ACHN (cell line): ENCODE measurements around the gene TTLL5.
"Not testable (repeated sequence)": the region's sequence is repeated elsewhere in the genome, so short reads cannot be mapped to it uniquely, and the experiment has no call there.

Experiments
- DNase-seq: peaks from one replicate; pipeline ENCODE4 v3.0.0-alpha.2; 2015
- in situ Hi-C: cut with HindIII; loops from 2 replicates; pipeline ENCODE4 v1.10.0; 2017; ENCODE audit warnings: low sequenced_read_pairs, low pct_ligation_motif_present, low pct_unique_long_range_greater_than_20kb

Gene TTLL5

GRCh38 chr14:75907756-75908359 lies 246.8 kb downstream of the TTLL5 start:
- no peak for DNase-seq
- in situ Hi-C loops: no loop called here

DNA sequence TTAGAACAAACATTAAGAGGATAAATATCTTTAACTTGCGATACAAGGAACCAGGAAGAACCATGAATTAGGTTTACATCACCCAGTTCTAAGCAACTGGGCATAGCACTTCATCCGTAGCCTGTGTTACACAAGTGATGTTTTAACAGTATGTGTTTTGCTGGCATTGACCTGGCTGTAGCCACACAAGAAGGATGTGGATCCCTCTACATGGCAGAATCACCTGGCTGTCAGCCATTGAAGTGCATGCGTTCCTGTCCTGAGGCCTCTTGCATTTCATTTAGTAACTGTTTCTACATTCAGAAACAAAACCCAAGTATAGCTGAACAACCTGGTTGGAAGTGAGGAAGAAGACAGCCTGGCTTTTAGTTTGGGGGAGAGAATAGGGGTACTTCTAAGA lies 248.6 kb downstream of the TTLL5 start:
- no peak for DNase-seq

GRCh38 chr14:75910048-75910447 lies 249.0 kb downstream of the TTLL5 start:
- DNase-seq: no peak

More for the DNA sequence above, 248.6 kb downstream of the TTLL5 start:
- in situ Hi-C loops: no loop called here

DNA sequence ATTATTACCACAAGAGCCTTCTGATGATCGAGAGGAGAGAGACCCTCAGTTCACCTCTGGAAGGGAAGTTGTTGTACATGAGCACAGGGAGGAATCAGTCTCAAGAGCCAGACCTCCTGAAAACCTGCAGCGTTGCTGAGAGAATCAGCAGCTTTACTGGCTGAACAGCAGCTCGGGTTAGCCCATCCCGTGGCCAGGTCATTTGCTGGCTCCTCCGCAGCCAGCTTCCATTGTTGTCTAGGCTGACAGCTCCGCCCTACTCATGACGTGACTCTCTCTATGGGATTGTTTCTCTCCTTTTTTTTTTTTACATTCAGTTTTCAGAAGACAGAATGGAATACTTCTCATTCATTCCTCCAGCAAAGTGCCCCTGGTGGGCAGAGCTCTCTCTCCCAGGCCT lies 250.8 kb downstream of the TTLL5 start:
- no peak for DNase-seq
- in situ Hi-C loops: no loop called here

More at GRCh38 chr14:75910048-75910447, 249.0 kb downstream of the TTLL5 start:
- in situ Hi-C loops: no loop called here

GRCh38 chr14:75913183-75913582 lies 252.1 kb downstream of the TTLL5 start:
- in situ Hi-C loops: no loop called here
- no peak for DNase-seq

DNA sequence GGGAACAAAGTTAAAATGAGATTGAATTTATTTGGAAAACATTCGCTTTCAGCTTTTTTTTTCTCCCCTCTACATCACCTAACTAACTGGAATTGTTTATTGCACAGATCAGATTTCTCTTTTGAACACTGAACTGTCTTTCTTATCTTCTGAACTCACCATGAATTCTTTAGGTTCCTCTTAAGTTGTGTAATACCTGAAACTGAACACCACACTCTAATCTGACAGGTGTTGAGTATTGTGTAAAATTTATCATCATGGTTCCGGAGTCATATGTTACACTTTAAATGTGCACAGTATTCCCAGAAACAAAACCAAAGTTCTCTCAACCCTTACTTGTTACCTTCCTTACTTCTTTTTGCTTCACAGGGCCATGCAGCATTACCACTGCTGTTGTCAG lies 254.0 kb downstream of the TTLL5 start:
- no peak for DNase-seq
- in situ Hi-C loops: no loop called here

DNA sequence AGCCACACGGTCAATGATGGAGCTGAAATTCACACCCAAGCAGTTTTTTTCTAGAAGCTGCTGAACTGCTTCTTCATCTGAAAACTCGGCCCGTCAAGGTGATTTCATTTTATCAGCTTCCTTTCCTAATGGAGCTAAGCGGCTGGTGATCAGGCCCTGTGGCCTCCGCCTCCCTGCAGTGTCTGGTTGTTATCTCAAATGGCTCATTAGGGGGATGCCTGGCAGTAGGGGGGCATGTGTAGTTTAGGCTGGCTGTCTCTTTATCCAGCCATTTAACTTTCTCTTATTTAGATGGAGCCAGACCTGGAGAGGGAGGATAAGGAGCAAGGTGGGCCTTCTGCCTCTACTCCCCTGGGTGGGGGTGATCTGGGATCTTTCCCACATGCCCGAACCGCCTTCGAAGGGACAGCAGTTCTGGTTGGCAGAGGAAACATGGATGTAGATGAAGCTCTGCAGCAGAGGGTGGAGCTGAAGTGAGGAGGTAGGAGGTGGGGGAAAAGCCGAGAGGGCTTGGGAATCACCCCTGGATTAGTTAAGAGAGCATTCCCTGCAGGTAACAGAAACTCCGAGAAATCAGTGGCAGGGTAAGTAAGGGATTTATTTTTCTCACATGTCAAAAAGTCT lies 256.4 kb downstream of the TTLL5 start:
- in situ Hi-C loops: no loop called here

GRCh38 chr14:75917946-75918335 lies 256.9 kb downstream of the TTLL5 start:
- in situ Hi-C loops: no loop called here
- DNase-seq: no peak

More for the DNA sequence above, 256.4 kb downstream of the TTLL5 start:
- no peak for DNase-seq

DNA sequence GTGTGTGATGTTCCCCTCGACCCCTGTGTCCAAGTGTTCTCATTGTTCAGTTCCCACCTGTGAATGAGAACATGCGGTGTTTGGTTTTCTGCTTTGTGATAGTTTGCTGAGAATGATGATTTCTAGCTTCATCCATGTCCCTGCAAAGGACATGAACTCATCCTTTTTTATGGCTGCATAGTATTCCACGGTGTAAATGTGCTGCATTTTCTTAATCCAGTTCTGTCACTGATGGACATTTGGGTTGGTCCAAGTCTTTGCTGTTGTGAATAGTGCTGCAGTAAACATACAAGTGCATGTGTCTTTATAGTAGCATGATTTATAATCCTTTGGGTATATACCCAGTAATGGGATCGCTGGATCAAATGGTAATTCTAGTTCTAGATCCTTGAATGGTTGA lies 259.4 kb downstream of the TTLL5 start:
- in situ Hi-C loops, DNase-seq: not testable (repeated sequence)

DNA sequence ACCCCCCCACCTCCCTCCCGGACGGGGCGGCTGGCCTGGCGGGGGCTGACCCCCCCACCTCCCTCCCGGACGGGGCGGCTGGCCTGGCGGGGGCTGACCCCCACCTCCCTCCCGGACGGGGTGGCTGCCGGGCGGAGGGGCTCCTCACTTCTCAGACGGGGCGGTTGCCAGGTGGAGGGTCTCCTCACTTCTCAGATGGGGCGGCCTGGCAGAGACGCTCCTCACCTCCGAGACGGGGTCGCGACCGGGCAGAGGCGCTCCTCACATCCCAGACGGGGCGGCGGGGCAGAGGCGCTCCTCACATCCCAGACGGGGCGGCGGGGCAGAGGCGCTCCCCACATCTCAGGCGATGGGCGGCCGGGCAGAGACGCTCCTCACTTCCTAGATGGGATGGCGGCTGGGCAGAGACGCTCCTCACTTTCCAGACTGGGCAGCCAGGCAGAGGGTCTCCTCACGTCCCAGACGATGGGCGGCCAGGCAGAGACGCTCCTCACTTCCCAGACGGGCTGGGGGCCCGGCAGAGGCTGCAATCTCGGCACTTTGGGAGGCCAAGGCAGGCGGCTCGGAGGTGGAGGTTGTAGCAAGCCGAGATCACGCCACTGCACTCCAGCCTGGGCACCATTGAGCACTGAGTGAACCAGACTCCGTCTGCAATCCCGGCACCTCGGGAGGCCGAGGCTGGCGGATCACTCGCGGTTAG lies 264.2 kb downstream of the TTLL5 start:
- not testable (repeated sequence) for DNase-seq

GRCh38 chr14:75926431-75927115 lies 265.5 kb downstream of the TTLL5 start:
- no peak for DNase-seq
- in situ Hi-C loops: no loop called here

More for the DNA sequence above, 264.2 kb downstream of the TTLL5 start:
- in situ Hi-C loops: not testable (repeated sequence)

DNA sequence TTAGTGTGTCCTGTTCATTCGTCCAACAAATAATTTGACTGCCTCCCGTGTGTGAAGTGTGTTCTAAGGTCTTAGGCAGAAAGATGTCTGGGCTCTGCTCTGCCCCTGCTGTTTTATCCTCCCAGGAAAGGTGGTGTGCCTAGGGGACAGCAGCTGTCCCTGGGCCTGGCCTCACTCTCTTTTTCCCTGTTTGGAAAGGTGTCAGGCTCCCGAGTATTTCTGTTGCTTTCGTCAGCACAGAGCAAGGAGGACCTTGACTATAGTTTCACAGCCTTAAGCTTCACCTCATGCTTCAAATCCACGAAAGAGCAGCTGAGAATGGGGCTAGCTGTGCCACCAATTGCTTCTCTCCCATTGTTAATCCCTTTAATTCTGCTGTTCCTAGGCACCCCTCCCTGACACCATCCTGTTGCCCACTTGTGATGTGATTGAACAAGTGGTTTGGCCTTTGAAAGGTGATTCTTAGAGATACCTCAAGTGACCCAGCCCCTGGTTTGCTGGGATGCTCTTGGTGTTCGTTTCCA lies 266.6 kb downstream of the TTLL5 start:
- in situ Hi-C loops: no loop called here
- DNase-seq: no peak

GRCh38 chr14:75928690-75929181 lies 267.7 kb downstream of the TTLL5 start:
- no peak for DNase-seq
- in situ Hi-C loops: no loop called here

DNA sequence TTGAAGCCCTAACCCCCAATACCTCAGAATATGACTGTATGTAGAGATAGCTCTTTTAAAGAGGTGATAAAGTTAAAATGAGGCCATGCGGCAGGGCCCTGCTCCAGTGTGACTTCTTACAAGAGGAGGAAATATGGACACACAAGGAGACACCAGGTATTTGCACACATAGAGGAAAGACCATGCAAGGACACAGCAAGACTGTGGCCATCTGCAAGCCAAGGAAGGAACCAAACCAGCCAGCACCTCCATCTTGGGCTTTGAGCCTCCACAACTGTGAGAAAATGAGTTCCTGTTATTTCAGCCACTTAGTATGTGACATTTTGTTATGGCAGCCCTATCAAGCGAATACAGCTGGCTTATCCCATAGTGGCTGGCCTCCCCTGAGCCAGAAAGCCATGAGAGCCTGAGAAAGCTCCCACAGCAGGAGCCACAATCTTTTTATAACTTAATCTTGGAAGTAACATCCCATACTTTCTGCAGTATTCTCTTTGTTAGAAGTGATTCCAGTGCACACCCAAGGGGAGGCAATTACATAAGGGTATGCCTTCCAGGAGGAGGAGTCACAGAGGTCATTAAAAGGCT lies 272.8 kb downstream of the TTLL5 start:
- in situ Hi-C loops: no loop called here
- no peak for DNase-seq

GRCh38 chr14:75934998-75935628 lies 274.1 kb downstream of the TTLL5 start:
- no peak for DNase-seq
- in situ Hi-C loops: no loop called here

DNA sequence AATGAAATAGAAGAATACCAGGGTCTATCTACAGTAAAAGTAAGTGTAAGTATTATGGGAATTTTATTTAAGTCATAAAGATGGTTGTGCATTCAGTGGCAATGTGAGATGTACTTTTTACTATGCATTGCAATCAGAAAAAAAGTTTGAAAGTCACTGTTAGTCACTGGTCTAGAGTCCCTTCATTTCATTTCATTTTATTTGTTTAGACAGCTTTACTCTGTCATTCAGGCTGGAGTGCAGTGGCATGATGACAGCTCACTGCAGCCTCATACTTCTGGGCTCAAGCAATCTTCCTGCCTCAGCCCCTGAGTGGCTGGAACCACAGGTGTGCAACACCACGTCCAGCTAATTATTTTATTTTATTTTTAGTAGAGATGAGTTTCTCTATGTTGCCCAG lies 278.2 kb downstream of the TTLL5 start:
- in situ Hi-C loops: no loop called here
- no peak for DNase-seq

GRCh38 chr14:75941030-75941429 lies 280.0 kb downstream of the TTLL5 start:
- in situ Hi-C loops: no loop called here
- DNase-seq: no peak

- in situ Hi-C loops: no loop called here
- DNase-seq: no peak
Observed at GRCh38 chr14:75944607-75945241, 283.7 kb downstream of the TTLL5 start.
